ENCODE results near the gene NOSIP.

Gene NOSIP

GRCh38 chr19:49594993-49595818 is 14.8 kb upstream of the NOSIP start:
- no peak for DNase-seq

DNA sequence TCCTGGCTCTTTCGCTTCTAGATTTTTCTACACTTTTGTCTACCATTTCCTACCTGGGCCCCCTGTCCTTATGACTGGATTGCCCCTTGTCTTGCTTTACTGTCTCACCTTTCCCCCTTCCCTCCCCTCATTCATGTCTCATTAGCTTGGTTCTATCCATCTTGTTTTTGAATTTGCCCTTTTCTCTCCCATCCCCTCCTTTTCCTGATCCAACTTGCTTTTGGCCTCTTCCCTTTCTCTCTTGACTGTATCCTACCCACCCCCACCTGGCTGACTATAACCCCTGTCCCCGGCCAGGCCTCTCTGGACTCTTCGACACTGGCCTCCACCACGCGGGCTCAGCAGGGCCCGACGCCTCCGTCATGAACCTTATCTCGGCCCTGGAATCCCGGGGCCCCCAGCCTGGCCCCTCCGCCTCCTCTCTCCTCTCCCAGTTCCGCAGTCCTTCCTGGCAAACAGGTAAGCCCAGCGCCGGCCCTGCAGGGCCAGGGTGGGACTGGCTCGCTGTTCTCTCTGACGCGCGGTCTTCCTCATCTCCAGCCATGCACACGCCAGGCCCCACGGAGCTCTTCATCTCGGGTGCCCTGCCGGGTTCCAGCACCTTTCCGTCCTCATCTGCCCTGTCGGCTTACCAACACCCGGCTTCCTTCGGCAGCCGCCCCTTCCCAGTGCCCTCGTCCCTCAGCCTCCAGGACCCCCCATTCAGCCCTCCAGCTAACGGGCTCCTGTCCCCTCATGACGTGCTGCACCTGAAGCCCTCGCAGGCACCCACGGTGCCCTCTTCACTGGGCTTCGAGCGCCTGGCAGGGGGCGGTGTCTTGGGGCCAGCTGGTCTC is 14.0 kb upstream of the NOSIP start:
- DNase-seq = no peak

GRCh38 chr19:49593233-49594113 is 13.1 kb upstream of the NOSIP start:
- DNase-seq = peak; percentile 93

GRCh38 chr19:49592486-49593232 is 12.3 kb upstream of the NOSIP start:
- DNase-seq = no peak

DNA sequence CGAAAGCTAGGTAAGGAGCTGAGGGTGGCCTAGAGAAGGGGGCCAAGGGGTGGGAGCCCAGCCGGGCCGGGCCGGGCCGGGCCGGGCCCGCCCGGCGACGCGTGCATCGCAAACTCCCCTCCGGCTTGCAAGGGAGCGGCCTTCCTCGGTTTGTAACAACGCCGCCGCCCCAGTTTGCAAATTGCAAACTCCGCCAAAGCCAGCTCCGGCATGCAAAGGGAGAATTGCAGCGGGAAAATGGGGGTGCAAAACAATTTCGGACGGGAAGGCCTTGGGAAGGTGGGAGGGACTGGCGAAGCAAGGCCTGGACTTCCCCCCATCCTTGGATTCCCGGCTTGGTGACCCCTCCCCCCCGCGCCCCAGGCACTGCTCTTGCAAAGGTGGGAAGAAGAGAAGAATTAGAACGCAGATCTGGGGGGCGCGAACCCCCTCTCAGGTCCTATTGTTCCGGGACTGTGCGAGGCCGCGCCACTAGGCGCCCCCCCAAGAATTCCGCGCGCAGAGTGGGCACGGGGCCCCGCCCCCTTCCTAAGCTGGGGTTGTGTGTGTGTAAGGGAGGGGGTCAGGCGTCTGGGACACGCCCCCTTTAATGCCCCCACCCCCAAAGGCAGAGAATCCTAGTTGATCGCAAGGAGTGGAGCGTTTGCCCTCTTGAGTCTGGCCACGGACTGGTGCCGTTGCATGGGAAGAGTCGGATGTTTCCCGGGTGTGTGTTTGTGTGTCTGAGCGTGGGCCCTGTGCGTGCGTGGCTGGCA is 11.6 kb upstream of the NOSIP start:
- peak; percentile 48 for DNase-seq

- peak; percentile 73 for DNase-seq
These were observed 10.8 kb upstream of the NOSIP start, which contains the start of gene PRR12 for GRCh38 chr19:49590971-49591730. TSS of gene PRR12 (plus strand) at chr19:49591182. CDS start at chr19:49591655, 473 bp downstream.

- peak; percentile 88 for DNase-seq
These were observed 10.0 kb upstream of the NOSIP start for GRCh38 chr19:49590071-49590970.

GRCh38 chr19:49589502-49589905 is 9.1 kb upstream of the NOSIP start:
- DNase-seq = no peak

GRCh38 chr19:49588365-49589122 is 8.2 kb upstream of the NOSIP start:
- peak; percentile 45 for DNase-seq

- DNase-seq = no peak
These were observed 6.9 kb upstream of the NOSIP start for GRCh38 chr19:49587227-49587626.

GRCh38 chr19:49585023-49585422 is 4.7 kb upstream of the NOSIP start:
- no peak for DNase-seq

GRCh38 chr19:49583239-49583638 is 2.9 kb upstream of the NOSIP start:
- no peak for DNase-seq

DNA sequence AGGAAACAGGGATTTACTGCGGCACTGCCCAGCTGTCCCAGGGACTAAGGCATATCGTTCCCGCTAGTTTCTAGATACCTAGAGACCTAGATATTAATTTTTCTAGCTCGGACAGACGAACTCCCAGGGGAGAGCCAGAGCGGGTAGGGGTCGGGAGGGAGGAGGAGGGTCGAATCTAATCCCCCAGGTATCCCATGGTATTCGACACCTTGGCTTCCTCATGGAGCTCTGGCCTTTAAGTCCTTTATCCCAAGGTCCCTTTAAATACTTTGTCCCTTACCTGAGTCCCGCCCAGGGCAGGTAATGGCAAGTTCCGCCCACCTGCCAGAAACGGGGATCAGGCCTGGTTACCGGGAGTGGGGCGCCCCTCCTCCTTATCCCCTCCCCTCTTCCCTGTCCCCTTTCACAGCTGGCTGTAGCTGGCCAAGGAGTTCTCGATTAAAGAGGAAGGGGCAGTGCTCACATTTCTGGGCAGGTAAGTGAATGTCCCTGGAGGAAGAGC is 702 bp upstream of the NOSIP start, which contains the start of gene PRRG2:
Gene PRRG2, plus strand, starts transcription at position 310 of the 502 bp plus-strand sequence. CDS start 1,904 bp downstream, outside the sequence.
- no peak for DNase-seq

DNA sequence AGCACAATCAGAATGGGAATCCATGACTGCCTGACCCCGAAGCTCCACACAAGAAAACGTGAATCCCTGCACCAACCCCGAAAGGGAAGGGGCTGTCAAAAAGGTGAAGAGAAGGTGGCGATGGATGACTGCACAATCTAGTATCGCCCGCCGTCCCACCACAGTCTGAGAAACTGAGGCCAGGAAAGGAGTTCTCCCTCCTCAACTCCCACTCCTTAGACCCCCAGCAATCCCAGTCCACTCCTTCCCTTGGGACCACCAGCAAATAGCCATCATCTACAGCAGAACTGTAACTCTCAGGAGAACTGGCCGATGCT is 451 bp downstream of the NOSIP start:
- DNase-seq = no peak

DNA sequence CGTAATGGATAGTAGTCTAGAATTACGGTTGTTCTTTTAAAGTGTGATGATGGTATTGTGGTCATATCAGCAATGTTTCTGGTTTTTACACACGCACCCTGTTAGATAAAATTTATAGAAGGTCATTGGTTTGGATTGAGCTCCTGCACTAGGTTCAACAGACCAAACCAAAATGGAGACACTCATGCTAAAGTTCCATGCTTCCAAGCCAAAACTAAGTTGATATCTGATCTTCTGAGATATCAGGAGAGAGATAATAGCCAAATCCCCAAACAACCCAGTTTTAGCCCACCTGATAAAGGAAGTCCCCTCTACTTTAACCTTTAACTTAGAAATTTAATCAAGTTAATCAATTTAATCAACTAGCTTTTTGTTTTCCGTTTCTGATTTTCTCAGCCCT is 1.2 kb downstream of the NOSIP start:
- no peak for DNase-seq

- no peak for DNase-seq
These were observed 6.1 kb downstream of the NOSIP start for GRCh38 chr19:49574206-49574755.

GRCh38 chr19:49573425-49573824 is 6.9 kb downstream of the NOSIP start:
- DNase-seq = no peak

DNA sequence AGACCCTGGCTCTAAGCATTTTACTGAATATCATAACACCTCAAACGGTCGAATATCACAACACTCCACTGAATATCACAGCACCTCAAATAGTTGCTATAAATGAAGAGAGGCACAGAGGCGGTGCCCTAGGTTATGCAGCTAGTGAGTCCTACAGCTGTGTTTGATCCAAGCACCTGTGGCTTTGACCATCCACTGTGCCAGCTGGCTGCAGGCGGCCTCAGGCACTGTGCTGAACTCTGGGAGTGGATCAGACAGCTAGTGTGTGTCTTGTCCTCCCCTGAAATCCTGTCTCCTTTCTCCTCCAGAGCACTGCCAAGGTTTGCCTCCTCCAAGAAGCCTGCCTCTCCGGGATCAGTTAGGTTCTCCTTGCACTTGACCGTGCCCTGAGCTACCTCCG is 7.3 kb downstream of the NOSIP start:
- no peak for DNase-seq
